ENCODE data around the gene FSTL4. TPM values are rescaled to one million over a fixed set of nuclear protein-coding genes. Genes with fewer than 3 reads are reported as not detected.

FSTL4 gene
- total RNA-seq, 1 experiment from 2014 or later, result 14.3 TPM

DNA sequence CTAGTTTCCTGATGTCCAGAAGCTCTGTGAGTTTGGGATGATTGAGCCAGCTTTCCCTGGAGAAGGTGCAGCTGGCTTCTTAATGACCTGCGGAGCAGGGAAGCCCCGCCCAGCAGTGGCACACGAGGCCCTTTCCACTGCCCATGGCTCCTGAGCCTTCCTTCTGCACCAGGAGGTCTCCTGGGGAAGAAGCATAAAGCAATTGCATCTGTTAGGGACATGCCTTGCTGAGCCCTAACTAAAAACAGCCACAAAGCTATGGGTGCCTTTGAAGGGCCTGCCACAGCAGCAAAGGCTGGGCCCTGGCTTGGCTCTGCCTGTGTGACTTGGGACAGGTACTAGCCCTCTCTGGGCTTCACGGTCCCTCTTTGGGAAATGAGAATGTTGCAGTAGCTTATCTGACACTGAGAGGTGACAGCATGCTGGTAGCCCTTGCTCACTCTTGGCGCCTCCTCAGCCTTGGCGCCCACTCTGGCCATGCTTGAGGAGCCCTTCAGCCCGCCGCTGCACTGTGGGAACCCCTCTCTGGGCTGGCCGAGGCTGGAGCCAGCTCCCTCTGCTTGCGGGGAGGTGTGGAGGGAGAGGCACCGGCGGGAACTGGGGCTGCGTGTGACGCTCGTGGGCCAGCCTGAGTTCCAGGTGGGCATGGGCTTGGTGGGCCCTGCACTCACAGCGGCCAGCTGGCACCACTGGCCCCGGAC lies 218.4 kb downstream of the FSTL4 start:
- no peak for DNase-seq (ENCODE audit: extremely low read depth, low read depth)

GRCh38 chr5:133392448-133392847 lies 219.9 kb downstream of the FSTL4 start:
- DNase-seq (ENCODE audit: extremely low read depth, low read depth), result no peak

DNA sequence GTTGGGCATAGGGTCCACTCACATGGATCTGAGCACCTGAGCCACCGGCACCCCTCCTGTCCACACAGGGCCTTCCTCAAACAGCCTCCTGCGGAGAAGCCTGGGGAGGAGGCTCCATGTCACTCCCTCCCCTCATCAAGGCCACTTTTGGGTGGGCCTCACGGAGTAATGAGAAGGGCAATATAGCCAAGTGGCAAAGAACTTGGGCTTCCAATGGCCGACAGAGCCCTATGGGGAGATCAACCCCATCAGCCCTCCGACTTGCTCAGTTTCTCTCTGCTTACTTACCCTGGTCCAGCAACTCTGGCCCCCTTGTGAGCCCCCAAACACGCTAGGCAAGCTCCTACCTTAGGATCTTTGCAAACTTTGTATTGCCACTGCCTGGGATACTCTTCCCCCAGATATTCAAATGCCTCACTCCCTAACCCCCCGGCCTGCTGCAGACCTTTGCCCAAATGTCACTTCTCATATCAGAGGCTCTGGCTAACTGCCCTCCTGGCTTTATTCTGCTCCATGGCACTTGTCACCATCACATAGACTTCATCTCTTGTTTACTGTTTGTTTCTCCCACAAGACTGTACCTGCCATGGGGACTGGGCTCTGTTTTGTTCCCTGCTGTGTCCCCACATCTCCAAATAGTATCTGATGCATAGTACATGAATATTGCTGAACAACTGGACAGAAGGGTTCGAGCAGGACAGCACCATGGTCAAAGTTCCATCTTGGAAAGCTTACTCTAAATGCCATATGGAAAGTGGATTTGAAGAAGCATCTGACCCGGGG lies 220.8 kb downstream of the FSTL4 start:
- DNase-seq (ENCODE audit: extremely low read depth, low read depth), result no peak

GRCh38 chr5:133390416-133391353 lies 221.7 kb downstream of the FSTL4 start:
- no peak for DNase-seq (ENCODE audit: extremely low read depth, low read depth)

GRCh38 chr5:133389066-133389590 lies 223.2 kb downstream of the FSTL4 start:
- DNase-seq (ENCODE audit: extremely low read depth, low read depth), result no peak

DNA sequence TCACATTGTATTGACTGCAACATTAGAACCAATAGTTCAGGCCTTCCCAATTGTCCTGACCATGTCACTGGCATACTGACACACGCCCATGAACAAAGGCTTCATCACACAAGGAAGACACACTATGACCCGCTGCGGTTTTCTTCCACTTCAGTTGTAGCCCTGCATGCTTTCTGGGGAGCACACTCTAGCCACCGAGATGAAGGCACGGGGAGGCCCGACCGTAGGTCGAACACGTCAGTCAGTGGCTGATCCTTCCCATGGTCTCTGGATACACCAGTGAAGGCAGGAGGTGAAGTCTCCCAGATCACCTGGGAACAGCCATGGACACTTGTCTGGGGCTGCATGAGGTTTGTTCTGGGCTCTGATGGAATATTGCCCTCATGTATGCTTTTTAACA lies 224.7 kb downstream of the FSTL4 start:
- DNase-seq (ENCODE audit: extremely low read depth, low read depth), result no peak

DNA sequence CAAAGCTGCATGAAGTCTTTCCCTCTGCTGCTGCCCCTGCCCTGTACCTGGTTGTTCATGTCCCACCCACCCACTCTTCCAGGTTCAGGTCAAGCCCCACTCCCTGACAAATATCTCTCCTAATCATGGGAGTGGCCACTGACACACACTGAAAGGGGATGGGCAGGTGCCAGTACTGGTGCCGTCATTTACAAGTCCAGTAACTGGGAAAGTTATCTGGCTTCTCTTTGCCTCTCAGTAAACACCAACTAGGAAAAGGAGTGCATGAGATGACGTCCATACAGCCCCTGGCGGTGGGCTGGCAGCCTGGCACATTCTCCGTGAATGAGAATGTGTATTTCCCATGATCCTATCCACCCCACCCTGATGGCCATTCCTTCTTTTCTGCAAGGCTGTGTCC lies 225.2 kb downstream of the FSTL4 start:
- no peak for DNase-seq (ENCODE audit: extremely low read depth, low read depth)

- no peak for DNase-seq (ENCODE audit: extremely low read depth, low read depth)
Measured at GRCh38 chr5:133386662-133387061, 225.7 kb downstream of the FSTL4 start.

- no peak for DNase-seq (ENCODE audit: extremely low read depth, low read depth)
Measured at GRCh38 chr5:133385346-133385745, 227.0 kb downstream of the FSTL4 start.

DNA sequence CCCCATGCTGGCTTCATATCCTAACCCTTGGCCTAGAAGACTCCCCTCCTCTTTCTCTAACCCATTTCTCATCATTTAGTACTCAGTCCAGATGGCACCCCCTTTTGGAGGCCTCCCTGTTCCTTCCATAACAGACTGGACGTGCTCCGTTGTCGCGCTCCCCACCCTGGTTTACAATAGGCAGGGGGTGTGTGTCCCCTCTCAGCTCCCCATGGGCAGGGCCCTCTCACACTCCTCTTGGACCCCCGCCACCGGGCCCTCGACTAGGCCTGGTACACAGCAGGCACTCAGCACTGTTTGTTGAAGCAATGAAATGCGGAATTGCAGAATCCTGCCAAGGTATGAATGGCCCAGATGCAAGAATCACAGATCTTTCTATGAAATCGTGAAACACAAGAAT lies 227.4 kb downstream of the FSTL4 start:
- no peak for DNase-seq (ENCODE audit: extremely low read depth, low read depth)

DNA sequence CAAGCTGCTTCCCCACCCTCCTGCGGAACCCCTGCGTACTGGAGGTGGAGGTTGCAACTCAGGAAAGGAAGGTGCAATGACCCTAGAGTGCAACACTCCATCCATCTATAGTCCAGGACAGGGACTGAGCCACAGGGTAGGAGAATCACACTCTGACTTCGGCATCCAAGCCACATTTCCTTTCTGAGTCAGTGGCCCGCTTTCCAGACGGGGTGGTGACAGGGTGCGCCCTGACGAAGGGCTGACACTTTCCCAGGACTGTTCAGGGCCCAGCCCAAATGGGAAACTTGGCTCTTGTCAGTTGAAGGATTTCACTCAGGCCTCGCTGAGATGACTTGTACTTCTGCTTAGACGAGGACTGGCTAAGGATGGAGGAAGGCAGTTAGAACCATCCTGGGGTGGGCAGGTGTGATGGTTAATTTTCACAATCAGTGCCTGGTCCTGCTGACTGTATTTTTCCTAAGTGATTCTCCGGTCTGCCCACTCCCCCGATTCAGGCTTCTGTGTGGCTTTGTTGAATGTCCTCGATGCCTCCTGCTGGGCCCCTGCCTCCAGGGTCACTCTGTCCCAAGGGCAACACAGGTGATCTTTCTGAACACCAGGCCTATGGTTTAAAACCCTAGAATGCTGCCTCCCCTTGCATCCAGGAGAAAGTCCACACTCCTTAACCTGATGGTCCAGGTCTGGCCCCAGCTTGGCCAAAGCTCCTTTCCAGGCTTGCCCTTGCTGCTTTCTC lies 228.1 kb downstream of the FSTL4 start:
- no peak for DNase-seq (ENCODE audit: extremely low read depth, low read depth)

DNA sequence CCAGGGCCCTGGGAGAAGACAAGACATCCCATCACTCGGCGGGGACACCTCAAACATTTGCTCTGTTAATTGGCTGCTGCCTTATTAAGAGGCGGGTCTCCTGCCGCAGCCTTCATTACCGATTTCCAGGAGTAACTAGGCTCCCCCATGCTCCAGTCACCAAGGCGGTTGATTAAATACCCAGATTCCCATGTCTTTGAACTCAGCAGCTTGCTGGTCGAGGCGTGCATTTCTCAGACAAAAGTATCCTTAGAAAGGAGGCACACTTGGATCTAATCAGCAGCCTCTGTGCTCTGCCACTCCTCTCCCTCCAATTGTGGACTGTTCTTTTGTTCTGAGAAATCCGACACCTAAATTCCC lies 228.8 kb downstream of the FSTL4 start:
- DNase-seq (ENCODE audit: extremely low read depth, low read depth), result no peak

GRCh38 chr5:133382661-133383579 lies 229.4 kb downstream of the FSTL4 start:
- no peak for DNase-seq (ENCODE audit: extremely low read depth, low read depth)

DNA sequence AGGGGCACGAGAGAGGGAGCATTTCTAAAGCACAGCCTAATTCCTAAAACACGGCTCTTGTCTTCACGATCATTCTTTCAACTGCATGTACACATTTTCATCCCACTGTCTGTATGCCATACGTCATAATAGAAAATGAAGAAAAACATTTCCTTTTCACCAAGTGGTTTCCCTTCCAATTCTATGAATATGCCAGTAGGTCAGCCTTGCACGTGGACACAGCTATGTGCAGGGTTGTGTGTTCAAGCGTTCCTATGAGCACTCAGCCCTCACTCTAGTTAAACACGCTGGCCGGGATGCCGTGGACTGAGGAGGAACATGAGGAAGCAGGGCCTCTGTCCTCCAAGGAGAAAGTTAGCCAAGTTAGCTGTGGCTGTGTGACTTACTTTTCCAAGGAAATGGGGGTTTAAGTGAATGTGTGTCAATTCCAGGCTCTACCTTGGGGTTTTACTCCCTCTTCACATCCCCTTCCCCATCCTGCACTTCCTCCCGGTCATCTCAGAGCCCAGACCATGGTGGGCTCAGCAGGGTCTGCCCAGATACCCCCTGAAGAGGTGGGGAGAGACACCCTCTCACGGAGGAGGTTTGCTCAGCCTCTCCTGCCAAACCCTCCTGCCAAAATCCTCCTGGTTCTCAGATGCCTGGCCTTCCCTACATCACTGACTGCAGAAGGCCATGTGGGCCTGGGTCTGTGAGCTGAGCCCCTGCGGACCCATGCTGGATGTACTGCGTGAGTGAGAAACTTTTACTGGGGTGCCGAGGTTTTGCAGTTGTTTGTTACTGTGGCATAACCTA lies 230.6 kb downstream of the FSTL4 start:
- DNase-seq (ENCODE audit: extremely low read depth, low read depth), result no peak

DNA sequence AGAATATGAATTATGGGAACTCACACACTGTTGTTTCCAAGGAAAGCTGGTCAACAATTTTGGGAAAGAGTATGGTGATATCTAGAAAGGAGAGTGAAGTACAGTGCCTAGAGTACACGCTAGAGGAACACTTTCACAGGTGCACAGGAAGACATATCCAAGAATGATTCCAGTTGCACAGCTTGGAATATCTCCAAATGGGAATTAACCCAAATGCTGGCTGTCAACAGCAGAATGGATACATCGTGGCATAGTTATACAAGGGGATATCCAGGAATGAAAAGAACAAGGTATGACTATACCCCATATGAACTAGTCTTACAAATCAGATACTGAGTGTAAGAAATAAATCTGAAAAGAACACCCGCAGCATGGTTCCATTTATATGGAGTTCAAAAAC lies 231.3 kb downstream of the FSTL4 start:
- no peak for DNase-seq (ENCODE audit: extremely low read depth, low read depth)

GRCh38 chr5:133377736-133378135 lies 234.6 kb downstream of the FSTL4 start:
- DNase-seq (ENCODE audit: extremely low read depth, low read depth), result no peak

- no peak for DNase-seq (ENCODE audit: extremely low read depth, low read depth)
Measured at GRCh38 chr5:133376986-133377385, 235.4 kb downstream of the FSTL4 start.

- no peak for DNase-seq (ENCODE audit: extremely low read depth, low read depth)
Measured at GRCh38 chr5:133373121-133373870, 239.0 kb downstream of the FSTL4 start.
